H1 (cell line): Measurements from ENCODE around the gene FLT1. TPM values are rescaled to one million over a fixed set of nuclear protein-coding genes. Genes with fewer than 3 reads are reported as not detected.

Source experiments
- CREB1 ChIP-seq: IDR thresholded peaks from 2 replicates; pipeline ENCODE4 v1.6.1; 2012; ENCODE audit warnings: inconsistent platforms
- E2F6 ChIP-seq: IDR thresholded peaks from 2 replicates; pipeline ENCODE4 v1.6.1; 2012; ENCODE audit warnings: inconsistent platforms
- SRF ChIP-seq: IDR thresholded peaks from 2 replicates; pipeline ENCODE4 v1.6.1; 2011; ENCODE audit warnings: mild to moderate bottlenecking, low read depth, low read length, moderate library complexity
- SUZ12 ChIP-seq: fragments of 200-600 bp; sonication (generic); IDR thresholded peaks from 2 replicates; pipeline ENCODE4 v1.6.1; 2012; ENCODE audit warnings: mild to moderate bottlenecking, inconsistent platforms, low read length, moderate library complexity, mixed read lengths
- polyA plus RNA-seq, 7 experiments: library from polyadenylated mRNA; depleted of rRNA in 3 of 7; stranded (reverse) in 5 of 7; unstranded in 2 of 7; fragments of >200 nt in 5 of 7; fragments of 200-250 nt in 2 of 7; gene quantifications; 1 replicate in 5 of 7; 2 replicates in 1 of 7; 4 replicates in 1 of 7; pipeline versions ENCODE4 v1.2.1 to v1.2.3, GENCODE V29; 2011 to 2013; ENCODE audit warnings: missing spikeins in 2 of 7, mixed read lengths in 2 of 7
- total RNA-seq: library from RNA; stranded (reverse); fragmentation: NEBNext Ultra II Directional; extraction: Animal tissue kit (Norgen Biotek cat#: 25700); gene quantifications from 2 replicates; pipeline ENCODE4 v1.2.1, GENCODE V29; 2021

Gene FLT1
- total and polyA plus RNA-seq, 2 of the 8 experiments (the other 6 are each of a cell fraction or from before 2014, with no cell fraction given): 19.7 to 90.2 TPM

- TF ChIP-seq CREB1 (no peak), SRF (no peak), SUZ12 (no peak), E2F6 (no peak)
- TF ChIP-seq, all 59 proteins: peak for 0
These were observed 17.3 kb downstream of the FLT1 start (continued) for GRCh38 chr13:28477709-28477973.
